GM12873 (cell line): ENCODE results near the gene SIL1.

Experiments
- TF ChIP-seq, protein P1 (sequence below): IDR thresholded peaks from 2 replicates; pipeline ENCODE4 v1.5.1; 2012; ENCODE audit warnings: low read depth, mild to moderate bottlenecking, moderate library complexity, low read length, control low read depth; ENCODE audit not compliant: insufficient read depth; ENCODE audit errors: missing control alignments

Gene SIL1

DNA sequence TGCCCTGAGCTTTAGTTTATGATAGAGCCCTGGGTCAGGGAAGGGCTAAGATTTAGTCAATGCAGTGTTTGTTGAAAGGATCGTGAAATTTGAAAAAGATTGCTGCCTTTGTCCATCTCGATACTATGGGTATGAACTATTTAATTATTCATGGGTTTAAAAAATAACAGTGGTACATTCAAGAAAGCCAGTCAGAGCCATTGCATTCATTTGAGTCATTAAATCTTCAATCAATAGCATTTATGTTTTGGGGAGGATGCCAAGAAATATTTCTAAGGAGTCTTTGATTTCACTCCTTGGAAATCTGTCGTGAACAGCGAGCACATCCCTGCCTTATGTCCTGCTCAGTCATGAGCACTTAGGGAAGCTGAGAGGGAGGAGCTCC, 268.6 kb downstream of the SIL1 start:
- TF ChIP-seq, protein P1, sequence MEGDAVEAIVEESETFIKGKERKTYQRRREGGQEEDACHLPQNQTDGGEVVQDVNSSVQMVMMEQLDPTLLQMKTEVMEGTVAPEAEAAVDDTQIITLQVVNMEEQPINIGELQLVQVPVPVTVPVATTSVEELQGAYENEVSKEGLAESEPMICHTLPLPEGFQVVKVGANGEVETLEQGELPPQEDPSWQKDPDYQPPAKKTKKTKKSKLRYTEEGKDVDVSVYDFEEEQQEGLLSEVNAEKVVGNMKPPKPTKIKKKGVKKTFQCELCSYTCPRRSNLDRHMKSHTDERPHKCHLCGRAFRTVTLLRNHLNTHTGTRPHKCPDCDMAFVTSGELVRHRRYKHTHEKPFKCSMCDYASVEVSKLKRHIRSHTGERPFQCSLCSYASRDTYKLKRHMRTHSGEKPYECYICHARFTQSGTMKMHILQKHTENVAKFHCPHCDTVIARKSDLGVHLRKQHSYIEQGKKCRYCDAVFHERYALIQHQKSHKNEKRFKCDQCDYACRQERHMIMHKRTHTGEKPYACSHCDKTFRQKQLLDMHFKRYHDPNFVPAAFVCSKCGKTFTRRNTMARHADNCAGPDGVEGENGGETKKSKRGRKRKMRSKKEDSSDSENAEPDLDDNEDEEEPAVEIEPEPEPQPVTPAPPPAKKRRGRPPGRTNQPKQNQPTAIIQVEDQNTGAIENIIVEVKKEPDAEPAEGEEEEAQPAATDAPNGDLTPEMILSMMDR: no peak

DNA sequence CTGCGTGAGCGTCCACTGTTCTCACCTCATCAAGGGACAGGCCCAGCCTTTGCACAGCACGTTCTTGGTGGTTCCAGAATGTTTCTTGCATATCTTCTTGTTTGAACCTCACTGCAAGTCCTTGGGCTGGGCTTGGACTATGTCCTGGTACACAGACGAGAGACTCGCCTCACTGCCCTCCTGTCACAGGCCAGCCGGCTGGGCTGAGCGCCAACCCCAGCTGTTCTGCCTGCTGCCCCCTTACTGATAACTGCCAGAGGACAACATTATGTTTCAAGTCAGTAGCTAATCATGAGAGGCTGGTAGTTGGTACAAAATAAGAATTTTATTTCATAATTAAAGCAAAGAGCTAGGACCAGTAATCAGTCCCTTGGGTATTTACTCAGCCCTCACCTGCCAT, 270.2 kb downstream of the SIL1 start:
- TF ChIP-seq, protein P1: no peak

DNA sequence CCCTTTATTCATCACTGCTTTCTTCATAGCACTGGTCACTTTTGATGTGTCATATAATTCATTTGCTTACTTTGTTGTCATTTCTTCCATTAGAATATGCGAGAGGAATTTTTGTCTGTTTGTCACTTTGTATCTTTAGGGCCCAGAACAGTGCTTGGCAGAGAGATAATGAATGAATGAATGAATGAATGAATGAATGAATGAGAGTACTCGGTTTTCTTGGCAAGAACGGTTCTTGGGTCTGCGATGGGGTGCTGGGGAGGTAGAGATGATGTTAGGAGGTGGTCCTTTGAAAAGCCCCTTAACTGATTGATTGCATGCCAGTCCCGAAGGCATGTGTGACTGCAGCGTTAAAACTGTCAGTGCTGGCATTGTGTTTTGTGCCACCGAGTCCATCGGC, 270.6 kb downstream of the SIL1 start:
- TF ChIP-seq, protein P1: no peak

DNA sequence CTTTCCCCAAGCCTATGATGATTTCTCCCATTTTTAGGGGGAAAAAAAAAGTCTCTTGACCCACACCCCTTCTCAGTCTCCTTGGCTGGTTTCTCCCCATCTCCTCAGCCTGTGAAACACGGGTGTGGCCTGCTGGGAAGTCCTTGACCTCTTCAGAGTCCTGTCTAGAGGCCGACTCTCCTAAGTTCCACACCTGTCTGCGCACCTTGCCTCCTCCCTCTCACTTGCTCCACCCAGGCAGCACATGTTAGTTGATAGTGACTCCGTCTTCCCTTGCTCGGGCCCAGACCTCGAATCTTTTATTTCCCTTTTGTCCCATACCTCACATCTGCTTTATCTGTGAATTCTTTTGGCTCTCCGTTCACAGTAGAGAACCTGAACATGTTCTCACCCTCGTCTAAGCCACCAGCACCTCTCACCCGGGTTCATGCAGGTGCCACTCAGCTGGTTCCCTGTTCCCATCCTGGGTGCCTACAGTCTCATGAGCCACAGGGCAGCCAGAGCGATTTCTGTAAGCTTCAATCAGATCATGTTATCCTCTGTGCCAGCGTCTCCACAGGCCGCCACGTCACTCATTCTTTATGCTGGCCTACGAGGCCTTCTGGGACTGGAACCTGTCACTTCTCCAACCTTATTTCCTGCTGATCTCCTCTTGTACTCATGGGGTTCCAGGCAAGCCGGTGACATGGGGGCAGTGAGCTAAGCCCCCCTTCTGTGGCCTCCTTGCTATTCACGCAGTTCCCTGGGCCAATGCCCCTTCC, 271.3 kb downstream of the SIL1 start:
- TF ChIP-seq, protein P1: no peak

DNA sequence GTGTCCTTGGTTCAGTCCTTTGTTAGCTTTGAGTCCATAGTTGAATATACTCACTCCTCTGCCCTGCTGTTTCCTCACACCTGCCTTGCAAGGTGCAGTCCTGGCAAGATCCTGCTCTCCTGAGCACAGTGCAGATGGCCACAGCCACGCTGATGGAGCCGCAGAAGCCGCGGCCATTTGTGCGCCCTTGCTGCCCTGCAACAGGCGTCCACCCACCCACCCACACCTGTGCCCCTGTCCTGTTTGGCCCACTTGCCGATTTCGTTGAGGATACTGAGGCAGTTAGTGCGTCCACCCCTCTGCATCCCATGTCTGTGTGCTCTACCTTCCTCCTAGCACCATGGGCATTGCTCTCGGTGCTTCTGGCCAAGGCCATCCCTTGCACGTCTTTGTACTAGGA, 271.9 kb downstream of the SIL1 start:
- TF ChIP-seq, protein P1: no peak

DNA sequence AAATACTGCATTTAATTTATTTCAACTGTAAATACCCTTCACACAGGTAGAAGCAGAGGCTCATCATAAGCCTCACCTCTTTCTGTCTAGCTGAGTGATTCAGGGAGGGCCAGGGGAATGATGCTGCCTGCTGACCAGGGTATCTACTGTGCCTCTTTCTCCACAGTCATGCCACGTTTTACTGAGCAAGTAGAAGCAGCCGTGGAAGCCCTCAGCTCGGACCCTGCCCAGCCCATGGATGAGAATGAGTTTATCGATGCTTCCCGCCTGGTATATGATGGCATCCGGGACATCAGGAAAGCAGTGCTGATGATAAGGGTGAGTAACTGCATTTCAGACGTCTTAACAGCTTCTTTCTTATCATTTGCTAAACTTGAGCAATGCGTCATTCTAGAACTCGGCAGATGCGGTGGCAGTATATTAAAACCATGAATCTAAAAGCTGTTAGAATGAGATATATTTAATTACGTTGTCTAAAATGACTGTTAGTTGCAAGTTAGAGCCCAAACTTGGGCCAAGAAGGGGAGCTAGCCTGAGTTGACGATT, 273.0 kb downstream of the SIL1 start:
- TF ChIP-seq, protein P1: no peak

DNA sequence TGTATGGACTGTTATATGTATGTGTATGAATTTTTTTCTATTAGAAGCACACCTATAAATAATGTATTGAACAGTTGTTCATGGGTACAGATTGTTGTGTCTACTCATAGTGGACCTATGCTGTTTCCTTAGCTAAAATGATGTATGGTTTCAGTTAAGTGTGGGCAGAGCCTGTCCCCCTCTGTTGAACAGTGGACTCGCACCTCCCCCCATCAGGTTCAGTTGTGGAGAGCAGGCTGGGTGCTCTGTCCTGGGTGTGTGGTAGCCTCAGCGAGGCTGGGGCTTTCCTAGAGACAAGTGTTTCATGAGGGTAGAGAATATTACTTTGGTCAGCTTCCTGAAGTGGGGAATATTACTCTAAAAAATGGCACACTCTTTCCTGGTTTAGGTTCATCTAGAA, 275.7 kb downstream of the SIL1 start:
- TF ChIP-seq, protein P1: no peak
